Panc1 (cell line): ENCODE data around the gene GNE. TPM values are rescaled to one million over a fixed set of nuclear protein-coding genes. Genes with fewer than 3 reads are reported as not detected.

Source experiments
- ATAC-seq: fragments of 200-7000 bp; cut with Tn5 transposase; 2 replicates; pipeline ENCODE4 v1.9.1; 2020; ENCODE audit warnings: mild to moderate bottlenecking, moderate library complexity
- BruUV-seq: library from RNA; stranded (reverse); fragments of 400-500 nt; replicated peaks from 2 replicates; lab custom pipeline; 2021; lab: Mats Ljungman, UMichigan
- CTCF ChIA-PET: fragments of 300-600 bp; sonication (Branson Sonifier 250); formaldehyde crosslinking; loops from one replicate; lab custom pipeline; 2022; ENCODE audit warnings: antibody characterized with exemption; lab: Charles Lee
- POLR2A ChIA-PET: fragments of 300-600 bp; sonication (Branson Sonifier 250); formaldehyde crosslinking; loops from one replicate; lab custom pipeline; 2022; ENCODE audit warnings: antibody characterized with exemption; lab: Charles Lee
- DNase-seq: peaks from one replicate; pipeline ENCODE4 v3.0.0-alpha.2; 2010; ENCODE audit warnings: low read depth, low spot score
- H3K27ac ChIP-seq: 2 replicates; pipeline ENCODE4 v1.5.1; 2011; ENCODE audit warnings: mild to moderate bottlenecking, low read length, inconsistent platforms
- H3K27me3 ChIP-seq: fragments of 200-500 bp; sonication (Bioruptor generic); 2 replicates; pipeline ENCODE4 v1.6.0; 2014; ENCODE audit warnings: low read length, inconsistent platforms; ENCODE audit not compliant: control insufficient read depth, insufficient read depth
- H3K36me3 ChIP-seq: fragments of 200-500 bp; sonication (Bioruptor generic); 2 replicates; pipeline ENCODE4 v1.5.1; 2014; ENCODE audit warnings: inconsistent platforms, mild to moderate bottlenecking, low read length, moderate library complexity; ENCODE audit not compliant: control insufficient read depth, insufficient read depth
- H3K4me1 ChIP-seq: 2 replicates; pipeline ENCODE4 v1.5.1; 2011; ENCODE audit warnings: inconsistent platforms, mild to moderate bottlenecking, low read length, moderate library complexity; ENCODE audit not compliant: control insufficient read depth, insufficient read depth
- H3K4me3 ChIP-seq, 2 experiments: 2 replicates each; pipeline ENCODE4 v1.5.1; 2011 to 2012; ENCODE audit warnings: low read depth in 2 of 2, low read length in 2 of 2, mild to moderate bottlenecking in 2 of 2, inconsistent platforms in 1 of 2, moderate library complexity in 1 of 2
- H3K9me3 ChIP-seq: fragments of 200-500 bp; sonication (Bioruptor generic); 2 replicates; pipeline ENCODE4 v1.5.1; 2014; ENCODE audit warnings: low read depth, mild to moderate bottlenecking, inconsistent platforms, low read length, moderate library complexity; ENCODE audit not compliant: control insufficient read depth, insufficient read depth
- CTCF ChIP-seq: fragments of 450-650 bp; IDR thresholded peaks from 2 replicates; pipeline ENCODE4 v1.5.1; 2017; ENCODE audit warnings: mild to moderate bottlenecking
- POLR2AphosphoS5 ChIP-seq: IDR thresholded peaks from 2 replicates; pipeline ENCODE4 v1.6.1; 2012; ENCODE audit warnings: mild to moderate bottlenecking, low read depth, low read length, moderate library complexity
- REST ChIP-seq, 2 experiments: IDR thresholded peaks; 2 replicates each; pipeline ENCODE4 v1.6.1; 2011 to 2012; ENCODE audit warnings: low read depth in 2 of 2, control low read depth in 1 of 2, low read length in 1 of 2, mild to moderate bottlenecking in 1 of 2, moderate library complexity in 1 of 2; ENCODE audit not compliant: insufficient read depth in 1 of 2
- SIN3A ChIP-seq: IDR thresholded peaks from 2 replicates; pipeline ENCODE4 v1.6.1; 2012; ENCODE audit warnings: low read depth, mild to moderate bottlenecking, low read length, moderate library complexity, borderline replicate concordance; ENCODE audit not compliant: insufficient read depth
- TCF7L2 ChIP-seq: IDR thresholded peaks from 2 replicates; pipeline ENCODE4 v1.6.1; 2011; ENCODE audit warnings: mild to moderate bottlenecking, low read depth, low read length, inconsistent platforms
- in situ Hi-C: cut with HindIII; loops from 2 replicates; pipeline ENCODE4 v1.10.0; 2016; ENCODE audit warnings: low sequenced_read_pairs, low pct_unique_long_range_greater_than_20kb
- intact Hi-C: fragments of 100-400 bp; cut with micrococcal nuclease; formaldehyde crosslinking; loops from one replicate; pipeline ENCODE4 v1.10.0; 2022; ENCODE audit not compliant: unreplicated experiment
- total RNA-seq: library from RNA; stranded (reverse); gene quantifications from one replicate; pipeline ENCODE4 v1.2.1, GENCODE V29; 2021; ENCODE audit not compliant: unreplicated experiment

GNE gene
- total RNA-seq, 1 experiment from 2014 or later = 107 TPM

- BruUV-seq = no TSS peak
- peak; percentile 99 for ATAC-seq
Measured at GRCh38 chr9:36190388-36191289, 67.6 kb downstream of the GNE start, which contains the start of gene CLTA. Gene CLTA, plus strand, starts transcription at chr9:36190921. Its CDS starts 136 bp downstream, at chr9:36191057.

GRCh38 chr9:36189976-36190375 is 68.3 kb downstream of the GNE start:
- Histone ChIP-seq H3K4me1 (peaks cover 30% of the 10 kb centered on the region), H3K9me3 (no peaks in the 10 kb centered on the region), H3K27me3 (no peaks in the 10 kb centered on the region), H3K36me3 (peaks cover 4% of the 10 kb centered on the region; the same call in 1 of the 2 replicates), H3K4me3 (peak overlapping the region; percentile 78 to 97), H3K27ac (peak overlapping the region; percentile 99)
- TF ChIP-seq TCF7L2 (no peak), POLR2AphosphoS5 (no peak), SIN3A (no peak), CTCF (no peak), REST (IDR thresholded peaks at IDR 0.05; ENCODE audit: insufficient read depth in 1 of 2, low read depth in 2 of 2, low read length in 1 of 2) (no peak)
- in situ Hi-C loops = no loop called here
- POLR2A ChIA-PET = interaction anchor here (0.5 to 1.8 kb wide), 18 partner anchors 8 to 395 kb away, joined by 3 to 13 read pairs (median 4); no protein-coding TSS in a partner anchor
- ATAC-seq (no peak), DNase-seq (no peak)
- BruUV-seq = no TSS peak
- CTCF ChIA-PET = interaction anchor here (0.5 to 2.8 kb wide), 10 partner anchors 8 to 1197 kb away, joined by 3 to 10 read pairs (median 5); no protein-coding TSS in a partner anchor
- intact Hi-C loops = no loop called here

More at GRCh38 chr9:36190388-36191289, 67.6 kb downstream of the GNE start, which contains the start of gene CLTA:
- CTCF ChIA-PET = interaction anchor here (0.6 to 2.8 kb wide), 7 partner anchors 8 to 1197 kb away, joined by 4 to 10 read pairs (median 5); no protein-coding TSS in a partner anchor
- Histone ChIP-seq H3K4me3 (peak within 1 kb of the TSS; percentile 78 to 97), H3K9me3 (no peaks in the 10 kb centered on the region), H3K36me3 (peaks cover 8% of the 10 kb centered on the region), H3K27ac (peak within 1 kb of the TSS; percentile 99), H3K27me3 (no peaks in the 10 kb centered on the region), H3K4me1 (peaks cover 30% of the 10 kb centered on the region)
- TF ChIP-seq SIN3A (no peak), TCF7L2 (peak; percentile 33; the same call in 1 of the 2 replicates)
- POLR2A ChIA-PET = interaction anchor here (0.5 to 1.8 kb wide), 20 partner anchors 9 to 551 kb away, joined by 3 to 8 read pairs (median 4); no protein-coding TSS in a partner anchor
- intact Hi-C loops = no loop called here
- DNase-seq = peak; percentile 99
- in situ Hi-C loops = no loop called here
